Measurements from ENCODE around the gene TFB1M.

Gene TFB1M

DNA sequence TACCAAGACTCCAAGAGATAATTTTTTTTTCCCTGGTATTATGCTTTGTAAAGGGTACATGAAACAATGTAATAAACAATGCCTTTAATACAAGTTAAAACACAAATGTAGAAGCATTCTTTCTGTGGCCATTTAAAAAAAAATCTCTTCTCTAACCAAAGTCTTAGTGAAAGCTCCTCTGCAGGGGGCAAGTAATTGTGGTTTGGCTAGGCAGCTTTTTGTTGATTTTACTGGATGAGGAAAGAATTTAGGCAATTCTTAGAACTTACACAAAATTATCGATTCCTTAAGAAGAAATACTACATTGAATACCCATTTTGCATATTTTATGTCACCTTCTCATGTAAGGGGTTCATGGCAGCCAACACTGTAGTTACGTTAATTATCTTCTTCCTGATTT is 12.4 kb downstream of the TFB1M start:
- peak; percentile 51 to 53 for DNase-seq (ENCODE audit: low read depth in 2 of 2)

DNA sequence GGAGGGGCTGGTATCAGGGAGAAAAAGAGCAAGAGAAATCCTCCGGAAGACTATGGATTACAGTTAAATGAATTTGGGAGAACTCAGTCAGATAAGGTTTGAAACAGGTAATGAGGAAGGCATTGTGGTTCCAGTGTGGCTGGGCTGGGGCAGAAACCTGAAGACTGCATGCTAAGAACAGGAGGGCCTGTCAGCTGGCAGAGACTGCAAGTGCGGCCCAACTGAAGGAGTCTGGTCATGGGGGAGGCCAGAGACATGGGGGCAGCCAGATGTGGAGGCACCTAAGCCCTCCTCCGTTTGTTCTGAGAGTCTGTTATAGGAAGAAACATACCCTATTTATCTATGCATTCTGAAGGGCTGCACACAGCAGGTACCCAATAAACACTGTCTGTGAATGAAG is 16.6 kb downstream of the TFB1M start:
- DNase-seq (ENCODE audit: low read depth in 2 of 2) = no peak

DNA sequence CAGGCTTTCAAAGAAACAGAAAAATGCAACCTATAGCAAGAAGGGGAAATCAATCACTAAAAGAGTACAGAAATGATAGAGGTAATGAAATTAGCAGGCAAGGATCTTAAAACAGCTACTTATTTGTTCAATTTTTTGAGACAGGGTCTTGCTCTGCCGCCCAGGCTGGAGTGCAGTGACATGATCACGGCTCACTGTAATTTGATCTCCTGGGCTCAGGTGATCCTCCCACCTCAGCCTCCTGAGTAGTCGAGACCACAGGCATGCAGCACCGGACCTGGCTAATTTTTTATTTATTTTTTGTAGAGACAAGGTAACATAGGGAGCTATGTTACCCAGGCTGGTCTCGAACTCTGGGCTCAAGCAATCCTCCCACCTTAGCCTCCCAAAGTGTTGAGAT is 21.6 kb downstream of the TFB1M start:
- DNase-seq (ENCODE audit: low read depth in 2 of 2) = no peak

DNA sequence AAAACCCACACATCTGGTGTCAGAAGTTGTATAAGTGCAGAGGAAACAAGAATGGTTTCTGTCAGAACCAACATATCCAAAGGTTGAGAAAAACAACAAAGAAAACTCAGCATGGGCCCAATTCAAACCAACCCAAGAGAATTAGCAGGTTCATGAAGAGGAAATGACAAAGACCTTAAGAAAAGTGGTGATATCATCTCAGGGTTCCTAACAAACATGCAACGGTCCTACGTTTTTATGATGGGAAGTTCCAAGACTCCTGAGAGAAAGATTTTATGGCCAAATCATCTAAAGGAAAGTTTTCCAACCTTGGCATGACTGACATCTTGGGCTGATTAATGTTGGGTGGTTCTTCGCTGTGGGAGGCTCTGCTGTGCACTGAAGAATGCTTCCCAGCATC is 23.0 kb downstream of the TFB1M start:
- no peak for DNase-seq (ENCODE audit: low read depth in 2 of 2)

DNA sequence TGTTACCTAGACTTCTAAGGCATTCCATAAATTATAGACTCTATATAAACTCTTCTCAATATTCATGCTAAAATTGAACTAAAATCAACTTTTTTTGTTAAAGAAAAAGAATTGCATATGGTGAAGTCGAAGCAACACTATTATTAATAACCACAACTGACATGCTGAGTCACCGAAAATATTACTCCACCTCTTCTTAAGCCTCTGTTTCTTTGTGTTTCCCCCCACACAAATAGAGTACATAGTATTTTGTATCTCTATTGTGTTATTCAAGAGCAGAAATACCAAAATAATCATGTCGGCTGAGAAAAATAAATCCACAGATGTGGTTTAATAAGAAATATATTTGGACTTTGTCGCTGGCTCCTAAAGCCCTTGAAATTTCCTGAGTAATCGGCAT is 23.8 kb downstream of the TFB1M start:
- no peak for DNase-seq (ENCODE audit: low read depth in 2 of 2)

DNA sequence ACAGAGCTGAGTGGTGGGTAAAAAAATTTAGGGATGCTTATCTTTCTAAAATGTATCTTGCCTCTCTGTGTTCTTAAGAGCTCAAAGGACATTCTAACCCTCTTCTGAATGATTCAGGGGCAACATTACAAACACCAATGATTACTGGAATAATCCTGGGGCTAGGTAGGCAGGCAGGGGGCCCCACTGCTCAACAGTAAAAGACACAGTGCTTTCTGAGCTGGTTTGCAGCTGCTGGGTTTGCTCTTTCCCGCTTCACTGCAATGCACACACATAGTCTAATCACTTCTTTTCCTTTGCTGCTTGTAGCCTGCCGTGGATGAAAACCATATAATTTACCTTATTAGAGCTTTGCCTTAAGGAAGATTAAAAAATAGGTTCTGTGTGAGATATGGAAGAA is 26.5 kb downstream of the TFB1M start:
- no peak for DNase-seq (ENCODE audit: low read depth in 2 of 2)

DNA sequence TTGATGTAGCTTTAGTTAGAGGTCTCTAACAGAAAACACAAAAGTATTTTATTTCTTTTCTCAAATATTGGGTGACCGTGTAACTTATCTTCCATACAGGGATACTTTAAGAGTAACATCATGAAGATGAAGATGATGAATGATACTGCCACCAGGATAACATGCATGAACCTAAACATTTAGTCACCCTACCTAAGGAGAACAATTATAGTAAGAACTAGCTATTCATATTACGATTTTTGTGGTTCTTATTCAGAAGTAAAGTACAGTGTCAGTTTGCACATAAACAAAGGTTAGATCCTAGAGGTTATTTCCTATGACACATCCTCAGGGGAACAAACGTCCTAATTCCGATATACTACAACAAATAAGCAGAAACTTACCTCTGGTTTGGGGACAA is 29.5 kb downstream of the TFB1M start:
- DNase-seq (ENCODE audit: low read depth in 2 of 2) = no peak

DNA sequence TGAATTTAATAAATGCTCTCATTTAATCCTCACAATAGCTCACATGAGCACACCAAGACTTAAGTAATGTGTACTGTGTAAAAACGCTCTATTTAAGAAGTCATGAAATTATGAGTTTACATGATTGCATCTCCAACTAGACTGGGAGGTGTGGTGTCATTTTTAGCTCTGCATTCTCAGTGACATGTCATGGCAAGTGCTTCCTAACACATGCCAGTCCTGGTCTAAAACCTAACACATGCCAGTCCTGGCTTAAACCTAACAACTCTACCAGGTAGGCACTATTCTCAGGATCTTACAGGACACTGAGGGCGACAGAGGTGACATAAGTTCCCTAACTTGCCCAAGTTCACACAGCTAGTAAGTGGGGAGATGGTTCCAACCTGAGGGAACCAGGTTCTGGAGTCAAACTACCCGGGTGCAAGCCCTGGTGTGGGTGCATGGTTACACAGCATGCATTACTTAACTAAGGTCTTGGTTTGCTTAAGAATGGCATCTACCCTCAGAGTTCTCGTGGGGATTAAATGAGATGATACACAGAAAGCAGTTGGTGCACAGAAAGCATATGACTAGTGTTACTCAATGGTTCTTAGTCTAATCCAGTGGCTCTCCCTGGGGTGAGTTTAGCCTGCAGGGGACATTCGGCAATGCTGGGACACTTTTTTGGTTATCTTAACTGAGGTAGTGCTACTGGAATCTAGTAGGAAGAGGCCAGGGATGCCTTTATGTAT is 35.8 kb downstream of the TFB1M start:
- DNase-seq (ENCODE audit: low read depth in 2 of 2) = no peak

DNA sequence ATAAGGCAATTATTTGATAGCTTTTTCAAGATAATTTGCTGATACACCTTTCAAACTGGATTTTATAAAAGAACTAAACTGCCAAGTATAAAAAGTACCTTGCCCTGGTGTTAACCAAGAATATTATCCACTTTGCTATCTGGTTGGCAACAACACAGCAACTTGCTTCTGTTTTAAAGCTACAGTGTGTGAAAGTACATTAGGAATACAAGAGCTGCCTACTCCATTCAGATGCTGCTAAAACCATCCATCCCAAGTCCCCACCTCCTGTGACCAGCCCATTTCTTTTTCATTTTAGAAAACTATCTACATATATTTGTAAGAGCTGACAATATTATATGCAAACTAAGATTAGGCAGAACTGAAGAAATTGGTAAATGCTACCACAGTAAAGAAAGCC is 37.6 kb downstream of the TFB1M start:
- no peak for DNase-seq (ENCODE audit: low read depth in 2 of 2)

DNA sequence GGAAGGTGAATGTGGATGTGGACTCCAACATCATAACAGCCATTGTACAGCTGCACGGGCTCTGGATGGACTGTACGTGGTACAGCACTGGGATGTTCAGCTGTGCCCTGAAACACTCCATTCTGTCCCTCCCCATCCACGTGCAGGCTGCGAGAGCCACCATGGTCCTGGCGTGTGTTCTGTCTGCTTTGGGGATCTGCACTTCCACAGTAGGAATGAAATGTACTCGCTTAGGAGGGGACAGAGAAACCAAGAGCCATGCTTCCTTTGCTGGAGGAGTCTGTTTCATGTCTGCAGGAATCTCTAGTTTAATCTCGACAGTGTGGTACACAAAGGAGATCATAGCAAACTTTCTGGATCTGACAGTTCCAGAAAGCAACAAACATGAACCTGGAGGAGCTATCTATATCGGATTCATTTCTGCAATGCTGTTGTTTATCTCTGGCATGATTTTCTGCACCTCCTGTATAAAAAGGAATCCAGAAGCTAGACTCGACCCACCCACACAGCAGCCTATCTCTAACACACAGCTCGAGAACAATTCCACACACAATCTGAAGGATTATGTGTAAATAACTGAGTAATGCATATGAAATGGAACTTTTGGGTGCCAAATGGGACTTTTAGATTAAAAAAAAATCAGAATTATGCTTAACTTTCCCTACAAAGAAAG is 38.3 kb downstream of the TFB1M start:
- no peak for DNase-seq (ENCODE audit: low read depth in 2 of 2)

DNA sequence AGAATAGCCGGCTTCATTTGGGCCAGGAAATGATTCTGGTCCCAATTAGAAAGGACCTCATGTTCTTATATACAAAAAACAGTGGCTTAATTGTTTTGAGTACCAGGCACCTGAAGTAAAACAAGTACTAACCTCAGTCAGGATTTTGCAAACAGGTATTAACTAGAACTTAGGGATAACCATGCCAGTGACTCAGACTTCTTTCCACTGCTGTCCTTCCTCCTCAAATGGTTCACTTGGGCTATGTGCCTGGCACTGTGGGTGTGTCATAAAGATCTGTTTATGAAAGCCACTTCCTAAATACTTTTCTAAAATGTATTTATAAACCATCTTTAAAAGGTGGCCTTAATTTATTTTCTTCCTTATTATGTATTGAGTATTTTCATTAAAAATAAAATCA is 39.8 kb downstream of the TFB1M start:
- peak in 1 of 2 experiments; percentile 10 for DNase-seq (ENCODE audit: low read depth in 2 of 2)

DNA sequence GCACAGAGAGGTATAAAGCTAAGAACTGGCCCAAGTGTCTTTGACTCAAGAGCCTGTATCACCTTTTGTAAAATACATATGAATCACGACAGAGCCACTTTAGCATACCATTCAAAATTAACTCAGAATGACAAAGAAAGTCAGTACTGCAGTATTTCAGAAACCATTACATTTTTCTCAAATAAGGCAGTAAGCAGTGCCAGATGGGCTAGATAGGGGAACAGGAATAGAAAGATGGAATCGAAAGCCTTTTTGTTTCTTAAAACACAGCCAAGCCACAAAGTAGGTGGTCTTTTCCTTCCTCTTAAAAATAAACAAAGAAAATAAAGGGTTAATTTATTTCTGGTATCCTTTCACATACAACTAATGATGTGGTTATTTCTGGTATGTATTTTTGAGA is 40.2 kb downstream of the TFB1M start:
- peak; percentile 66 to 71 for DNase-seq (ENCODE audit: low read depth in 2 of 2)

DNA sequence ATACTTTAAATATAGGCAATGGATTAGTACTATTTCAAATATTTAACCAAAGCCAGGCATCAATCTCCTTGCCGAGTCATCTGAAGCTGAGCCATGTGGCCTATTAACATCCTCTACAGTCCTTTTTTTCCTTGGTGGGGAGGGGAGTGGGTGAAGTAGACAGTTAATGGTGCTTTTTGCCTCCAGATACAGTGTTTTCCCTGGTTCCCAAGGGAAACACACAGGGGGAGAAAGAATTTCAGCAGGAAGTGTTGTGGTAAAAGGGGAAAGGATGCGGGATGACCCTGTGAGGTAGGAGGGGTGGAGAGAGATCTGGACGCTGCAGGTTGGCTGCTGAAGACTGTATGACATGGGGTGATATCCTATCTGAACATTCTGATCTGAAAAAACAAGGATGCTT is 40.9 kb downstream of the TFB1M start:
- peak; percentile 96 for DNase-seq (ENCODE audit: low read depth in 2 of 2)

DNA sequence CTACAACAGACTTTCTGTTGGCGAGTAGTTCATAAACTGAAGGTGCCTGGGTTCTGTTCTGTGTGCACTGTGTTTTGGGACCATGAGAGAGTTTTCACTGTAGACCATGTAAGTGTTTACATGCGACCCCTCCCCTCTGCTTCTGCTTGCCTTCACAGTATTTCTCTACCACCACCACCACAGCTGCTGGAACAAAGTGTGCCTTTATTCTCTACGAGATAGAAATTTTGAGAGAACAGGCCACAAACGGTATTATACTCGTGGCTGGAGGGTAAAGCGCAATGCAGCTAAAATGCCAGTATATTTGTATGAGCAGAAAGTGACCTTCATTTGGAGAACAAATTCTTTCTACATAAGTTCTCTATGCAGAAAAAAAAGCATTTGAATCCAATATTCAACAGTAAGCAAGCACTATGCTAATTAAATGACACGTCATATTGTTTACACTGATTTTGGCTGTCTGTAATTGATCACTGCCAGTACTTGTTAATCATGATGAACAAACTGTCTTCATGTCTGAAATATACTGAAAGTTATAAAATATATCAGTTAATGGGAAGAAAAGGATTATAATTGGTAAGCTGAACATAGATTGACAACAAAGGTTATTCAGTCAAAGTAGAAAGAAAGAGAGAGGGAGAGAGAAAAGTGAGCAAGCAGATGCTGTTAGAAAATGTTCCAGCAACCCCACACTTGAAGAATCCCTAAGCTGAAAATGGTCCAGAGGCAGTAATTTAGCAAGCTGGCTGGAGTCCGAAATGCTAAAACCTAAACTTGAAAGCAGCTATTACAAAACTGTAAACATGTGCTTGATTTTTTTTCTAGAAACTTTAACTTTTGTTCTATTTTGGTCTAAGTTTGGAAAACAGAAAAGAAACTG is 41.7 kb downstream of the TFB1M start:
- DNase-seq (ENCODE audit: low read depth in 2 of 2) = peak; percentile 30 to 32

DNA sequence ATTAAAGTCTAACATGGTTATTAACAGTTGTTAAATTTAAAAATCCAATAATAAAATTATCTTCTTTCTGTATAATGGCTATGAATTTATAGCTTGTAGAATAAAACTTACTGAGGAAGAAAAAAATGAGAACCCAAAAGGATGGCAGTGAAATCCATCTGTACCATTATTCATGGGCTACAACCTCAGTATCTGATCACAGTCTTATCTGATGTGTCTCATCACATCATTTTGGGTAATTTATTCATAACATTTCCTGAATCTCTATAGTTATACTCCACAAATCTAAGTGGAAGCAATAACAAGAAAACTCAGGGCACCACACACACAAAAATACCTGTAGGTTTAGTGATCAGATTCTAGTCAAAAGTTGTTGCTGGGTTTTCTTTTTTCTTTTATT is 43.1 kb downstream of the TFB1M start:
- DNase-seq (ENCODE audit: low read depth in 2 of 2) = no peak

DNA sequence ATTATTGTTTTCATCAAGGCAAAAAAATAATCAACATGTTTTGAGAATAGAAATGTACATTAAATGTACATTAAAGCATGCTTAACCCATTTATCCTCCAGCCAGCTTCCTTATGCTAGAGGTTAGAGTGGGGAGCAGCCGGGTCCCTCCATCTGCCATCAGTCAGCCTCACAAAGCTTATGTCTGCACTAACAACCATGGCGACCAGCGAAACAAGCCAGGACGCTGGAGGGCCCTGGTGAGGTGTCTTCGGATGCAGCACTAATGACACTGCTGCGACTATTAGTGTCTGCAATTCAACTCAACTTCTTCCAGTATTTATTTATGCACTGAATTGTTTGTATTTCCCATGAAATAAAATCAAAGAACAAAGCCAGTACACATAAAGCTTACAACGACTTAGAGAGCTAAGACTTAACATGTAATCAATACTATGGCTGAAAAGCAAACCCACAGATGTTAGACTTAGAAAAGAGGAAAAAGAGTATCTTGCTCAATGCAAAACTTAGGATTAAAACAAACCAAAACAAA is 43.7 kb downstream of the TFB1M start:
- DNase-seq (ENCODE audit: low read depth in 2 of 2) = no peak

DNA sequence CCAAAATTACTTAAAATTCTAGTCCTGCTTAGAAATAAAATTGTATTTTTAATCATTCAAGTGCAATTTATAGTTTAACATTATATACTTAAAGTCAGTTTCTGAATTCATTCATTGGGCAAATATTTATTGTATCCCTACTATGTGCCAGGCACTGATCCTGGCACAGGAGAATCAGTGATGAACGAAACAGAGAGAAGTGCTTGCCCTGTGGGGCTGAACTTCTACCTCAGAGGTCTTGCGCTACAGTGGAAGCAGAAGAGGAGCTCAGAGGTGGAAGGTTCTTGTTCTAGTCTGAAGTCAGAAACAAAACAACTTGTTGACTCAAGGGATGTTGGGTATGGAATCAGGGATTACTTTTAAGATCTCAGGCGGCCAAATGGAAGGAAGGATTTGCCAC is 44.5 kb downstream of the TFB1M start:
- no peak for DNase-seq (ENCODE audit: low read depth in 2 of 2)

DNA sequence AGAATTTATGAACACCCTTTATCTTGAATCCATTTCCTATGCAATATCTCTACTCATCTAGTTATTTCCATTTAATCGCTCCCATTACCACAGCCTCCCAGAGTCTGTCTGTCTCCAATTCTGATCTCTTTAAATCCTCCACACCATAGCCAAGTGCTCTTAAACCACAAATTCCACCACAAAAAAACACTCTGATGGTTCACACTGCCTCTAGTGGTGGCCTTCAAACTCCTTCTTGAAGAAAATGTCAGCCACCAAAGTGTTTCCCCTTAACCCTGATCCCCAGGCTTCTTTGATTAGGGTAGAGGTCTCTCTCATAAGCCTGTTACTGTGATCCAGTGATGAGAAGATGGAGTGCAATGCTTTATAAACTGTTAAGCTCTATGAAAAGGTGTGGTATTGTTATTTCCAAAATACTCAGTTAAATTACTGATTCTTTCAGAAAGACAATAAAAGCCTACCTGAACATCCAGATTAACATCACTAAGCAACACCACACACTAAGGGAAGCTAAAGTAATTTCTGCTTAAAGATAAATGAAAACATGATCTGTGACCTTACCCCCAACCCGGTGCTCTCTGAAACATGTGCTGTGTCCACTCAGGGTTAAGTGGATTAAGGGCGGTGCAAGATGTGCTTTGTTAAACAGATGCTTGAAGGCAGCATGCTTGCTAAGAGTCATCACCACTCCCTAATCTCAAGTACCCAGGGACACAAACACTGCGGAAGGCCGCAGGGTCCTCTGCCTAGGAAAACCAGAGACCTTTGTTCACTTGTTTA is 46.0 kb downstream of the TFB1M start:
- DNase-seq (ENCODE audit: low read depth in 2 of 2) = peak in 1 of 2 experiments; percentile 13

DNA sequence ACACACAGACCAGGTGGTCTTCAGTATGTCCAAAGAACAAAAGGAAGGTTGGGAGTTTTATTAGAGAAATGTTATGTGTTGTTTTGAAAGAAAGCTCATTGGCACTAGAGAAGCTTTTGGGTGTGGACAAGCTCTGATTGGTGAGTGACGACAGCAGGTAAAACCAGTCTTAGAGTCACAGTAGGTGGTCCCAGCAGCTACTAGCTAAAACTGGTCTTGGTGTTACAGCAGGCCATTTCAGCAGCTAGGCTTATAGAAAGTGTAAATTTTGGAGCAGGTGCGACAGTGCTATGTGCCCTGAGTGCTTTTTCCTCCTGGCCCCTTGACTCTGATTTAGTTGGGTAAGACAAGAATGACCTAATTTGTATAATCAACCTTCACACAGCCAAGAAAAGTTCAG is 46.9 kb downstream of the TFB1M start:
- no peak for DNase-seq (ENCODE audit: low read depth in 2 of 2)

DNA sequence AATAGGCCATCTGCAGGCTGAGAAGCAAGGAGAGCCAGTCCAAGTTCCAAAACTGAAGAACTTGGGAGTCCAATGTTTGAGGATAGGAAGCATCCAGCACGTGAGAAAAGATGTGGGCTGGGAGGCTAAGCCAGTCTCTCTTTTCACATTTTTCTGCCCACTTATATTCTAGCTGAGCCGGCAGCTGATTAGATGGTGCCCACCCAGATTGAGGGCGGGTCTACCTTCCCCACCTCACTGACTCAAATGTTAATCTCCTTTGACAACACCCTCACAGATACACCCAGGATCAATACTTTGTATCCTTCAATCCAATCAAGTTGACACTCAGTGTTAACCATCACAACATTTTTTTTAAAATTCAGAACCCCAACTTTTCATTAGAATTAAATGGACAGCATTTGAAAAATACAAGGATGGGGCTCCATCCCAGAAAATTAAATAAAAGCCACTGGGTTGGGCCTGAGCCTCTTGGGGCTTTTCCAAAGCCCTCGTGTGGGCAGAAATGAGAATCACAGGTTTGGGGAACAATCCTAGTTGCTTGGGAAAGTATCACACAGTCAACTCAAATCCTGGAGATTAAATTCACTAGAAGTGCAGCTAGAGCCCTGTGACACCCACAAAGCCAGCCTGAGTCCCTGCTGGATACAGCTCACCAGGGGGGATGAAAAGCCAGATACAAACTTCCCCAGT is 48.3 kb downstream of the TFB1M start:
- no peak for DNase-seq (ENCODE audit: low read depth in 2 of 2)
